SK-N-MC (cell line): Measurements from ENCODE around the gene CORO1C.
"Not testable (repeated sequence)": the region's sequence is repeated elsewhere in the genome, so short reads cannot be mapped to it uniquely, and the experiment has no call there.

Experiments used
- EZH2 ChIP-seq: fragments of 200-600 bp; sonication (generic); IDR thresholded peaks from one replicate; pipeline ENCODE4 v1.6.1; 2017; ENCODE audit warnings: antibody characterized with exemption
- POLR2AphosphoS5 ChIP-seq: IDR thresholded peaks from 2 replicates; pipeline ENCODE4 v1.6.1; 2012; ENCODE audit warnings: mild to moderate bottlenecking, low read depth, low read length, borderline replicate concordance

DNA sequence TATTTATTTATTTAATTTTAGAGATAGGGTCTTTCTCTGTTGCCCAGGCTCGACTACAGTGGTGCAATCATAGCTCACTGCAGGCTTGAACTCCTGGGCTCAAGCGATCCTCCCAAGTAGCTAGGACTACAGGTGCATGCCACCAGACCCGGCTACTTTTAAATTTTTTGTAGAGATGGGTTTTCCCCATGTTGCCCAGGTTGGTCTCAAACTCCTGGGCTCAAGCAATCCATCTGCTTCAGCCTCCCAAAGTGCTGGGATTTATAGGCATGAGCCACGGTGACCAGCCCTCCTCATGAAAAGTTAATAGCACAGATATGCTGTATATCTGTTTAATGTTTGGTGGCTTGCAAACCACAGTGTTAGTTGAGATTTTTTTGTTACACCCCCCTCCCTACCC, 100.1 kb downstream of the CORO1C start:
- not testable (repeated sequence) for TF ChIP-seq POLR2AphosphoS5, EZH2
